B cell (primary cell): ENCODE data around the gene ARHGEF33. TPM values are rescaled to one million over a fixed set of nuclear protein-coding genes. Genes with fewer than 3 reads are reported as not detected.

ENCODE experiments used
- ATAC-seq: fragments of 200-7000 bp; cut with Tn5 transposase; one replicate; pipeline ENCODE4 v1.10.0; 2021; ENCODE audit warnings: low read depth, mild to moderate bottlenecking, moderate number of reproducible peaks, moderate library complexity
- CTCF ChIA-PET: fragments of 350-600 bp; sonication (Branson Sonifier 250); formaldehyde crosslinking; loops from one replicate; lab custom pipeline; 2021; ENCODE audit warnings: antibody characterized with exemption, inconsistent platforms; lab: Charles Lee
- POLR2A ChIA-PET: fragments of 350-600 bp; sonication (Branson Sonifier 250); formaldehyde crosslinking; loops from one replicate; lab custom pipeline; 2021; ENCODE audit warnings: antibody characterized with exemption; lab: Charles Lee
- DNase-seq: peaks from one replicate; pipeline ENCODE4 v3.0.0; 2013
- H2AFZ ChIP-seq: 2 replicates; pipeline ENCODE4 v1.6.1; 2012; ENCODE audit warnings: mild to moderate bottlenecking, low read depth, low read length; ENCODE audit not compliant: insufficient read depth, poor library complexity, severe bottlenecking
- H3K27ac ChIP-seq, 2 donors: 1 replicate in 1 of 2; 2 replicates in 1 of 2; pipeline ENCODE4 v1.5.1; 2012 to 2013; ENCODE audit warnings: low read length in 2 of 2, mild to moderate bottlenecking in 2 of 2, moderate library complexity in 1 of 2
- H3K27me3 ChIP-seq, 4 experiments: fragments of 200-600 bp in 1 of 4; sonication (generic) in 1 of 4; replicated peaks in 1 of 4; 1 replicate in 2 of 4; 2 replicates in 2 of 4; pipeline versions ENCODE4 v1.6.1 to v1.7.0; 2013 to 2016; ENCODE audit warnings: low read length in 3 of 4, mild to moderate bottlenecking in 2 of 4, mixed read lengths in 1 of 4, moderate library complexity in 1 of 4; ENCODE audit not compliant: insufficient read depth in 4 of 4, control insufficient read depth in 3 of 4; ENCODE audit errors: control extremely low read depth in 1 of 4
- H3K36me3 ChIP-seq, 2 experiments: replicated peaks in 1 of 2; 1 replicate in 1 of 2; 2 replicates in 1 of 2; pipeline versions ENCODE4 v1.6.1 to v1.7.1; 2013; ENCODE audit warnings: low read length in 1 of 2; ENCODE audit not compliant: insufficient read depth in 2 of 2, control insufficient read depth in 1 of 2; ENCODE audit errors: control extremely low read depth in 1 of 2, extremely low read depth in 1 of 2
- H3K4me1 ChIP-seq, 2 donors: fragments of 200-600 bp in 1 of 2; sonication (generic) in 1 of 2; 1 replicate in 1 of 2; 2 replicates in 1 of 2; pipeline versions ENCODE4 v1.5.1 to v1.6.1; 2013 to 2017; ENCODE audit warnings: low read length in 2 of 2; ENCODE audit not compliant: control insufficient read depth in 2 of 2, insufficient read depth in 2 of 2
- H3K4me2 ChIP-seq: replicated peaks from 2 replicates; pipeline ENCODE3; 2012; ENCODE audit warnings: mild to moderate bottlenecking, low read depth, low read length; ENCODE audit not compliant: poor library complexity, severe bottlenecking
- H3K4me3 ChIP-seq, 5 experiments: fragments of 200-600 bp in 1 of 5; sonication (generic) in 1 of 5; 1 replicate in 3 of 5; 2 replicates in 2 of 5; pipeline versions ENCODE4 v1.5.1 to v1.7.0; 2011 to 2016; ENCODE audit warnings: low read length in 4 of 5, mild to moderate bottlenecking in 4 of 5, low read depth in 2 of 5, control low read depth in 1 of 5, moderate library complexity in 1 of 5; ENCODE audit not compliant: insufficient read depth in 1 of 5; ENCODE audit errors: control extremely low read depth in 1 of 5, extremely low read depth in 1 of 5
- H3K79me2 ChIP-seq: fragments of 200-600 bp; sonication (generic); one replicate; pipeline ENCODE4 v1.6.0; 2016; ENCODE audit warnings: low read length; ENCODE audit not compliant: control insufficient read depth, insufficient read depth
- H3K9ac ChIP-seq: fragments of 200-600 bp; sonication (generic); 2 replicates; pipeline ENCODE4 v1.6.1; 2017; ENCODE audit warnings: mild to moderate bottlenecking, low read length, moderate library complexity
- H3K9me3 ChIP-seq, 3 donors: one replicate each; pipeline versions ENCODE4 v1.6.1 to v1.7.1; 2013; ENCODE audit warnings: low read length in 2 of 3; ENCODE audit not compliant: control insufficient read depth in 2 of 3, insufficient read depth in 1 of 3; ENCODE audit errors: control extremely low read depth in 1 of 3
- H4K20me1 ChIP-seq: 2 replicates; pipeline ENCODE4 v1.6.0; 2012; ENCODE audit warnings: mild to moderate bottlenecking, low read length; ENCODE audit not compliant: insufficient read depth, control insufficient read depth, poor library complexity, severe bottlenecking
- H3K27ac Mint-ChIP-seq: one replicate; pipeline ENCODE4 v1.8.0; 2021; ENCODE audit warnings: mixed read lengths
- H3K27me3 Mint-ChIP-seq: one replicate; pipeline ENCODE4 v1.8.0; 2021; ENCODE audit warnings: mixed read lengths
- H3K4me1 Mint-ChIP-seq: one replicate; pipeline ENCODE4 v1.8.0; 2021; ENCODE audit warnings: mixed read lengths
- H3K4me3 Mint-ChIP-seq: one replicate; pipeline ENCODE4 v1.8.0; 2021; ENCODE audit warnings: mixed read lengths
- H3K9me3 Mint-ChIP-seq: one replicate; pipeline ENCODE4 v1.8.0; 2022; ENCODE audit warnings: mixed read lengths; ENCODE audit not compliant: insufficient read depth
- EZH2 ChIP-seq: IDR thresholded peaks from 2 replicates; pipeline ENCODE4 v1.6.1; 2012; ENCODE audit warnings: borderline replicate concordance, low read depth, mild to moderate bottlenecking, moderate library complexity, low read length; ENCODE audit not compliant: insufficient read depth, poor library complexity, severe bottlenecking
- WGBS: methylation state at CpG from one replicate; pipeline ENCODE4 v1.1.5; 2013; ENCODE audit warnings: missing lambda C conversion rate; ENCODE audit not compliant: insufficient coverage; 5-methylcytosine and 5-hydroxymethylcytosine counted together
- intact Hi-C: fragments of 100-400 bp; cut with micrococcal nuclease; formaldehyde crosslinking; loops from one replicate; pipeline ENCODE4 v1.10.0; 2022
- polyA plus RNA-seq: library from polyadenylated mRNA; depleted of rRNA; stranded (reverse); fragments of >200 nt; gene quantifications from 2 replicates; pipeline ENCODE4 v1.2.3, GENCODE V29; 2012
- total RNA-seq, 2 donors: library from RNA; stranded (reverse); fragments of 120-200 nt in 1 of 2; gene quantifications; 1 replicate in 1 of 2; 2 replicates in 1 of 2; pipeline versions ENCODE4 v1.2.3 to v1.2.4, GENCODE V29; 2013 to 2022
- TF ChIP-seq, protein P1 (sequence below): fragments of 200-600 bp; IDR thresholded peaks from one replicate; pipeline ENCODE4 v1.8.0; 2022; ENCODE audit warnings: antibody characterized with exemption, mild to moderate bottlenecking

Gene ARHGEF33
- total and polyA plus RNA-seq, 2 donors (not counting 1 experiment from before 2014, with no cell fraction given) = 0.04 to 0.20 TPM

DNA sequence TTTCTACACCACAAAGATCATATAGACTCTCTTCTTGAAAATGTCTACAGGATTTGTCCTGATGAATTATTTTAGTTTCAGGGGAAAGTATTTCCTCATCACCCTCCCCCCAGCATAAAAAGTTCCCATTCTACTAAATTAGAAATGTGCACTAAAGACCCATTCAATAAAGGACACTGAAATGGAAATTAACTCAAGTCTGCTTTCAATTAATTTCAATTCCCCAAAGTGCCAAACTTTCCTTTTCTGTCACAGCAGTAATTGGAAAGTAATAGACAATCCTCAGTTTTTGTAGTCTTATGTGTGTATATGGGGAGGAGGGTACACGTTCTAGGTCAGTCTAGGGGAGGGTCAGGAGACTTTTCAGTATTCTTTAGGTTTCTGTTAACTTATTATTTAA lies 21.5 kb downstream of the ARHGEF33 start:
- no peaks in the 10 kb centered on the region for H3K36me3 ChIP-seq
- Mint-ChIP-seq H3K4me1 (no peaks in the 10 kb centered on the region), H3K27ac (no peak overlapping the region), H3K9me3 (no peaks in the 10 kb centered on the region), H3K4me3 (no peak overlapping the region), H3K27me3 (no peaks in the 10 kb centered on the region)
- H2AFZ ChIP-seq = no peak overlapping the region
- POLR2A ChIA-PET = no interaction called here
- no peaks in the 10 kb centered on the region for H3K4me1 ChIP-seq
- H3K9ac ChIP-seq = no peak overlapping the region
- H3K79me2 ChIP-seq = no peaks in the 10 kb centered on the region
- no peak overlapping the region for H3K27ac ChIP-seq
- DNase-seq (no peak), ATAC-seq (no peak)
- H4K20me1 ChIP-seq = no peaks in the 10 kb centered on the region
- H3K9me3 ChIP-seq = no peaks in the 10 kb centered on the region
- H3K4me2 ChIP-seq = no peak overlapping the region
- no peak for TF ChIP-seq EZH2
- TF ChIP-seq, protein P1, sequence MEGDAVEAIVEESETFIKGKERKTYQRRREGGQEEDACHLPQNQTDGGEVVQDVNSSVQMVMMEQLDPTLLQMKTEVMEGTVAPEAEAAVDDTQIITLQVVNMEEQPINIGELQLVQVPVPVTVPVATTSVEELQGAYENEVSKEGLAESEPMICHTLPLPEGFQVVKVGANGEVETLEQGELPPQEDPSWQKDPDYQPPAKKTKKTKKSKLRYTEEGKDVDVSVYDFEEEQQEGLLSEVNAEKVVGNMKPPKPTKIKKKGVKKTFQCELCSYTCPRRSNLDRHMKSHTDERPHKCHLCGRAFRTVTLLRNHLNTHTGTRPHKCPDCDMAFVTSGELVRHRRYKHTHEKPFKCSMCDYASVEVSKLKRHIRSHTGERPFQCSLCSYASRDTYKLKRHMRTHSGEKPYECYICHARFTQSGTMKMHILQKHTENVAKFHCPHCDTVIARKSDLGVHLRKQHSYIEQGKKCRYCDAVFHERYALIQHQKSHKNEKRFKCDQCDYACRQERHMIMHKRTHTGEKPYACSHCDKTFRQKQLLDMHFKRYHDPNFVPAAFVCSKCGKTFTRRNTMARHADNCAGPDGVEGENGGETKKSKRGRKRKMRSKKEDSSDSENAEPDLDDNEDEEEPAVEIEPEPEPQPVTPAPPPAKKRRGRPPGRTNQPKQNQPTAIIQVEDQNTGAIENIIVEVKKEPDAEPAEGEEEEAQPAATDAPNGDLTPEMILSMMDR = no peak
- peaks cover 0 to 4% (median 0%) of the 10 kb centered on the region in 4 experiments for H3K27me3 ChIP-seq
- intact Hi-C loops = no loop called here
- no CpG with 5 or more reads among the region's 1 CpG for WGBS
- H3K4me3 ChIP-seq = no peak overlapping the region
- CTCF ChIA-PET = no interaction called here

GRCh38 chr2:38912619-38913018 lies 22.9 kb downstream of the ARHGEF33 start:
- WGBS = no CpG with 5 or more reads among the region's 1 CpG
- H3K27me3 ChIP-seq = peaks cover 0 to 4% (median 0%) of the 10 kb centered on the region in 4 experiments

More at GRCh38 chr2:38912619-38913018, 22.9 kb downstream of the ARHGEF33 start:
- Histone ChIP-seq H4K20me1 (no peaks in the 10 kb centered on the region), H3K36me3 (no peaks in the 10 kb centered on the region), H3K4me1 (no peaks in the 10 kb centered on the region), H3K9ac (no peak overlapping the region), H3K4me3 (no peak overlapping the region), H3K4me2 (no peak overlapping the region), H2AFZ (no peak overlapping the region), H3K9me3 (no peaks in the 10 kb centered on the region), H3K27ac (no peak overlapping the region), H3K79me2 (no peaks in the 10 kb centered on the region)
- H3K4me3 Mint-ChIP-seq = no peak overlapping the region
- TF ChIP-seq, protein P1 = no peak
- no peak for TF ChIP-seq EZH2
- H3K4me1 Mint-ChIP-seq = no peaks in the 10 kb centered on the region
- no peaks in the 10 kb centered on the region for H3K9me3 Mint-ChIP-seq
- DNase-seq (no peak), ATAC-seq (no peak)
- CTCF ChIA-PET = no interaction called here
- intact Hi-C loops = no loop called here
- POLR2A ChIA-PET = no interaction called here
- H3K27ac Mint-ChIP-seq = no peak overlapping the region
- H3K27me3 Mint-ChIP-seq = no peaks in the 10 kb centered on the region
